AG20443 (cell line): ENCODE results near the gene REXO5.
"Not testable (repeated sequence)": the region's sequence is repeated elsewhere in the genome, so short reads cannot be mapped to it uniquely, and the experiment has no call there.

Experiments
- DNase-seq: peaks from one replicate; pipeline ENCODE4 v3.0.0; 2012; ENCODE audit warnings: low spot score, mixed read lengths

The REXO5 gene

DNA sequence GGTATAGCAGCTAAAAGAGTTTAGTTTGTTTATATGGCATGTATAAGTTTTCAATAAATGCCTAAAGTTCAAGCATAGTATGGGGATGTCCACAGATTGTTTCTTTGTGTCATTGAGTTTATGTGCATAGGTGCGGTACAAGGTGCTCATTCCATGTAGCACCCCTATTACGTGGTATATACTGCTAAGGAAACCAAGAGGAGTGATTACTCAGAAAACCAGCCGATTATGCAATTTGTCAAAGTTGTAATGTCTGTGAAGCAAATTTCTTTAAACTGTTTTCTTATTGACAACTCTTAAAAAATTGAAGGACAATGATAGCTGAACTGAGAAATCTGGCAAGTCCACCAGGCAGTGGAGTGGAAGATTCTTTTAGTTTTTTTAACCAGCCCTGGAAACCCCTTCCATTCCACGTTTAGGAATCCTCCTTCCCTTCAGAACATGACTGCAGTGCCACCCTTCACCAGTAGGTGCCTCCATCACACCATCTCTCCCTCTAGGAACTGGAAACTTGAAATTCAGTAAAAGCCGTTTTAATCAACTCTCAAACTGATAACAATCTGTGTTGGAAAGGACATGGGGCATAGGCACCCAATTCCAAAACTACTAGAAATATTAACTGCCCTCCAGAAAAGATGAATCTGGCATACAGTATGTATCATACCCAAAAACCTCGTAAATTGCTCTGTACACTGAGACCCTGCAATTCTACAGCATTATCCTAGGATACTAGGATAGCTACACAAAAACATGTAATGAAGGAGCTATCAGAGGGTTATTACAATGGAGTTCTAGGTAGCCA, 43.5 kb downstream of the REXO5 start:
- DNase-seq: peak; percentile 58

DNA sequence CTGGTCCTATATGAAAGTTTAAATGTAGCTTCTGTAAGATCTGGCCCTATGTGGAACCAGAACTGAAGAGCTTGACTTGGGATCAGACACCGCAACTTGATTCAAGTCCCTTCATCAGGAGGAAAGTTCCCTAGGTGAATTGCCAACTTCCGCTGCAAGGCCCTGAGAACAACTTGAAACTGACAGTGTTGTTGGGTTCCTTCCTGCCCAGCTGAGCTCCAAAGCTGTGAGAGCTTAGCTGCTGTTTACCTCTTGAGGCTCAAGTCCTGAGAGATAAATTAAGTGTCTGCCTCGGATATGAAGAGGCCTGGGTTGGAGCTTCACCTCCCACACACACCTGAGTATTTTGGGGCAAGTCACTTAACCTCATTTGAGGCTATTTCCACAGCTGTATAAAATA, 44.7 kb downstream of the REXO5 start:
- no peak for DNase-seq

DNA sequence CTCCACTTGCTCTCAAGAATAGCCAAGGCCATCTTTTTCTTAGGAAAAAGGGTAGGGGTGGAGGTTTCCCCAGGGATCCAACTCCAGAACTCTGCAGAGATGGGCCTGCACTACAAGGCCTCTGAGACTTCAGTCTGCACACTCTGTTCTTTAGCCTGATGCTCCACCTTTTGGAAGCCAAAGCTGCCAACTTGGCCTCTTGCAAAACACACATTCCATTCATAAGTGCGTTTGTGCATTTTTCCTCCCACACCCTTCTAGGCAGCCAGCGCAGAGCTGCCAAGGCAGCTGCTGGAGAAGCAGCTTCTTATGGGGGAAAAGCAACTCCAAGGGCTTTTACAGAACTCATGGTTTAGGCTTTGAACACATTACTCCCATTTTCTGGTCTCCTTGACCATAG, 45.3 kb downstream of the REXO5 start:
- peak; percentile 89 for DNase-seq

DNA sequence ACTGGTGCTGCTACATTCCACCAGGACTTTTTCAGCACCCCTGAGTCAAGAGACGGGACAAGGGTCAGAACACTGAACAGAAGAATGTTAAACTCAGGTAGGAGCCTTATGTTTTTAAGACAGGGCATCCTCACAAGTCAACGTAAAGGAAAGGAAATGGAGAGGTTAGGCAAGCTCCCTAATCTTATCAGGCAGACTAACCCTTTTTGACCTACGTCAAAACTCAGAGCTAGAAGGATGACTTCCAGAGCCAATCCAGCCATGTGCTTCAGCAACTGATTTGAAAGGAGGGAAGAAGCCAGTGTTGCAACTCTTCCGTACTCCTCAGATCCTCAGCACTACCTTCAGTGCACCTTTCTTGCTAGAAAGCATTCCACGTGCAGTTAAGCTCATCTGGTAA, 46.8 kb downstream of the REXO5 start:
- no peak for DNase-seq

DNA sequence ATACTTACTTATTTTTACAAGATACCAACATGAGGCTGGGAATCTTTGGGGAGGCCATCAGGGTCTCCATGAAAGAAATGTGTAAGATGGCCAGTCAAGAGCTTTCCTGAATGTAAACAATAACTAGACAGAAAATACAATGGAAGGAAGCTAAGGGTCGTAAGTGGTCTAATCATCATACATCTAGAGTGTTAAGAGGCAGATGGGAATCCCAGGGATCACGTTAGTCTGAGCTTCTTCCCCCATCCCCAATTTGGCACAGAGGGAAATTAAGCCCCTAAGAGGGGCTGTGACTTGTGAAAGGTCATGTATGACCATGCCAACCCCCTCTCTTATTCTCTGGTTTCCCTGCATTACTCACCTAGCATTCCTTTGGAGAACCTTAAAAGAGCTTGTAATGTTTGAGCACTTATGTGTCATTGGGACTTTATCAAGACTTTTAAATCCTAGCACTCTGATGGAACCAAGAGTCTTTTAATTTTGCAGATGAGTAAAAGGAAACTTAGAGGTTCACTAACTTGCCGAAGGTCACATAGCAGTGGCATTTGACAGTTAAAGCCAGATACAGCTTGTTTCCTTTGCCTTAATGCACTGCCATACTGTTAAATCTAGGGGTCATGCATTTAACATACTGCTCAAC, 47.8 kb downstream of the REXO5 start:
- DNase-seq: no peak

DNA sequence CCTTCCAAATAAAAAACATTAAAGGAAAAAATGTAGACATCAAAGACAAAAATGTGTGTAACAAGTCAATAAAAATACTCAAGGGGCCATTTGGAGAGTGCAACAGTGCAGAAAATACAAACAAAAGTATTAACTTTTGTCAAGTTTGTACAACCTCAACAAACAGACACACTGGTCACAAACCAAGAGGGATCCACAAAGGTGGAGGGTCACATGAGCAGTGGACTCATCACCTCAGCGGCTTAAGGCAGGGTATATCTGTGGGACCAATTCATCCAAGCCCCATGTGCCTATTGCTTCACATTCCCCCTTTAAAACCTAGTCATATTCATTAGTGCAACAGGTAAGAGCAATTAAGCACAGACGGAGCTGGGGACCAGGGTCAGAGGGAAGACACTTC, 48.6 kb downstream of the REXO5 start:
- DNase-seq: no peak

DNA sequence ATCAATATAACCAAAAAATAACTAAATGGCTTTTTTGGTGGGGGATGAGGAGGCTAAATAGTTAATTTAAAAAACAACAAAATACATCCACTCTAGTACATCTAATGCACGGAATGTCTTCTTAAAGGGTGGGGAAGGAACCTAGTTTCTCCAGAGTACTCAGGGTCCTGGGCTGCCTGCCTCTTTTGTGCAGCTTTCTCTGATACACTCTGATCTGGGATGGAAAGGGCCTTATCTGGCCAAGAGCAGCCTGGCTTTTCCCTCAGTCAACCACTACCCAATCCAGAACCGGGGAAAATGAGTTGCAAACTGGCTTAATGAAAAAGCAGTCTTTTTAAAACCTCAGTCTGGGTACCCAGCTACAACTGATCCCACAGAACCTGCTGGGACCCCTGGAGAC, 51.0 kb downstream of the REXO5 start:
- no peak for DNase-seq

DNA sequence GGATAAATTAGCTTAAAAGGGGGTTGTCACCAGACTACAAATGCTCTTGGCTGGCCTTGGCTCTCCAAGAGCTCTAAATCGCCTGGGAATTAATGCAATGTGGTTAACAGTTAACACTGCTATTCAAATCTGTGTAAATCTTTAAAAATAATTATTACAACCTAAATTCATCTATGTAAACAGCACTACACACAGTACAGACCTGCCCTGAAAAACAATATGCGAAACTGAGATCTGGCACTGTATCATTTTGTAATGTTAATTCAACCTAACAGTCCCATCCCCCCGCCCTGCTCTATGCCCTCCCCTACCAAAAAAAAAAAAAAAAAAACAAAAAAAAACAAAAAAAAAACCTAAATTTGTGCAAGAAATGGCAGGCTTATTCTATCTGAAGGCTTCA, 52.9 kb downstream of the REXO5 start:
- no peak for DNase-seq

DNA sequence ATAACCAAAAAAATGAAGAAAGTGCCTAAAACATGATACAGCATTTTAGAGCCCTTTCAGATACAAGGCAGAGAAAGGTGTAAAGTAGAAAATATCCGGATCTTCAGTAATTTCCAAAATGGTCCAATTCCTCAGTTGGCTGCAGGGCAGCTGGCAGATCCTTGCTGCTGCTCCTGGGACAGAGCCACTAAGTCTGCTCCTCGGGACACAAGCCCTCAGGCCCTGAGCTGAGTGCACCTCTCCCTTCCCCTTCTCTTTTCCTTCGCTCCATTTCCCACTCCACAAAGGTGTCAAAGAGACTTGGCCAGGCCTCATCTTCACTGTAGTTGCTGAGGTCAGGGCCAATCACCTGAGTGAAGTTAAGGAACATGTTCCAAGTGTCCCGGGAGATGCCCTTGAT, 53.4 kb downstream of the REXO5 start:
- no peak for DNase-seq

DNA sequence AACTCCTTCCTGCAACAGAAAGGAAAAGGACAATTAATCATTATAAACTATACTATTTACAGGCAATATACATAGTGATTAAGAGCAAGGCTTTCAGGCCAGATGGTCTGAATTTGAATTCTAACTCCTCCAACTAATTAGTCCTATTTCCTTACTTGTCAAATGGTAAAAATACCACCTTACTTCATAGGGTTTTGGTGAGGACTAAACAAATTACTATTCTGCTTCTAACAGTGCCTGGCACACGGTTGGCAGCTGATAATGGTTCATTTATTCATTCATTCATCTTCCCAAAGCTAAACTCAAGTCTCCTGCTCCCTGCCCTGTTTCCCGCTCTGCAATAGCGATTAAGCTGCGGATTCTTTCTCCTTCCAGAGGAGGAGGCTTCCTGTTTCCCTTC, 54.0 kb downstream of the REXO5 start:
- DNase-seq: no peak

DNA sequence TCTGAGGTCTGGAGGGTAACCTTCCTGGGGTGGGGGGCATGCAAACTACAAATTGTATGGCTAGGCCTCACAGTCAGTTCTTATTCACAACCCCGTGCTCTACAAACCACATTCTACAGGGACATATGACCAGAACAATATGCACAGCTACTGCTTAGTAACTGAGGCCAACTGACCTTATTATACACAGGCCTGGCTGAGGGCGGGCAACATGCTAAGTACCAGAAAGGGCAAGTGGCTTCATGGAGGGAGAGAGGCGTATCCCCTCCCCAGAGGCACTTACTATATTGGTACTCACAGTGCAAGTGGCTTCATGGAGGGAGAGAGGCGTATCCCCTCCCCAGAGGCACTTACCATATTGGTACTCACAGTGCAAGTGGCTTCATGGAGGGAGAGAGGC, 54.7 kb downstream of the REXO5 start:
- DNase-seq: not testable (repeated sequence)

DNA sequence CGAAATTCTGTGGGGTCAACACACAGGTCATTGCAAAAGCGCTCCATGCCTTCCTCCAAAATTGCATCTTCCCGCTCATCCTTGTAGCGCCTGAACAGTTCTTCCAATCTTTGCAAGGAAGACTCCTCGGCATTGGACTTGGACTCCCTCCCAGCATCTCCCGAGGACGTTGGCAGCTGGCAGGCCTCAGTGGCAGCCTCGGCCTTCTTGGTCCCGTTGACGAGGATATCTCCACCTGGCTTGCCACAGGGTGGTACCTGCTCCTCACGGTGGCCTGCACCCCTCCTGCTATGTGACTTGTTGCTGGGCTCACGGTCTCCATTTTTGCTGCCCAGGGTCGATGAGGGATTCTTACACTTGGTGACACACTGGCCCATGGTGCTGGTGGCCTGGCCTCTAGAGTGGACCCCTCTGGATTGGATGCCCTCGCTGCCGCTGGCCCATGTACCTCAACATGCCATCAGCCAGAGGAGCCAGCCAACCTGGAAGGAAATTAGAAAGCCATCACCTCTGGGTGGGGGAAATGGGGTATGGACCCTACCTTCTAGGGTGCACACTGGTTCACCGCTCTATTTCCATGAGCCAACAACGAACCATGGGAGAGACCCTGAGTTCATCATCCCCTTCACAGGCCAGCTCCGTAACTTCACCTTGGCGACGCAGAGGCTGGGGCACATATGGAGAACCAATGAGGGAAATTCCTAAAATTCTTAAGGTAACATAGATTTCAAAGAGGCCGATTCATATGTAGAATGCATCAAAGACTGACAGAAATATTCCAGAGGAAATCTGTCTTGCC, 56.0 kb downstream of the REXO5 start:
- DNase-seq: no peak

DNA sequence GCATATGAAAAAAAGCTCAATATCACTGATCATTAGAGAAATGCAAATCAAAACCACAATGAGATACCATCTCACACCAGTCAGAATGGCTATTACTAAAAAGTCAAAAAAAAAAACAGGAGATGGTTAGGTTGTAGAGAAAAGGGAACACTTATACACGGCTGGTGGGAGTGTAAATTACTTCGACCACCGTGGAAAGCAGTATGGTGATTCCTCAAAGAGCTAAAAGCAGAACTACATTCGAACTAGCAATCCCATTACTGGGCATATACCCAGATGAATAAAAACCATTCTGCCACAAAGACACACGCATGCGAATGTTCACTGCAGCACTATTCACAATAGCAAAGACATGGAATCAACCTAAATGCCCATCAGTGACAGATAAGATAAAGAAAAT, 58.0 kb downstream of the REXO5 start:
- DNase-seq: not testable (repeated sequence)

DNA sequence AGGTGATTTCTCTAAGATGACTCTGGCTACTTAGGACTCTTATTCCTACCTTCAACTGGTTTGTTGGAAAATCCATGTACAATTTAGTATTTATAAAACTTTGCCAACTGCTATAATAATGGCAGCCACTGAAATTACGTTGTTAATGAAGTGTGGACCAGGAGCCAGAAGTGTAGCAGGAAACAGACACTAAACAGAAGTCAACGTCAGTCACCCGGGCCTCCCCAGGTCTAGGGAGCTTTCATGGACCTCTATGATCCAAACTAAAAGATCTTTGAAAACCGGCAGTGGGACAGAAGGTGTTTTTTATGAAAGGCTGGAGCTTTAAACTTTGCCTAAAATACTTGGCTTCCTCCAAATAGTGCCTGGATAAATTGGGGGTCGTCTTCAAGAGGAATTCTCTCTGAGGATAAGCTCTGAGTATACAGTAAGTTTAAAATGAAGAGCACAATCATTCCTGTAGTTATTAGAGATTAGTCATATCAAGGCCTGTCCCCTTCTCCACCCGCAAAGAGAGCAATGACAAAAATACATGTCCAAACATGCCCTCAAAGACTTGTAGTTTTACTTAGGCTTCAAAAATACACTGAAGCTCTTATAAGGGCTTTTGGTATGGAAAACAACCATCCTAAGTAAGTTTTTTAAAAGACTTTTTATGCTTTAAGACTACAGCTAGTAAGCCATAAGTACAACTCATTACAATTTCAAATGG, 59.2 kb downstream of the REXO5 start:
- peak; percentile 25 for DNase-seq

DNA sequence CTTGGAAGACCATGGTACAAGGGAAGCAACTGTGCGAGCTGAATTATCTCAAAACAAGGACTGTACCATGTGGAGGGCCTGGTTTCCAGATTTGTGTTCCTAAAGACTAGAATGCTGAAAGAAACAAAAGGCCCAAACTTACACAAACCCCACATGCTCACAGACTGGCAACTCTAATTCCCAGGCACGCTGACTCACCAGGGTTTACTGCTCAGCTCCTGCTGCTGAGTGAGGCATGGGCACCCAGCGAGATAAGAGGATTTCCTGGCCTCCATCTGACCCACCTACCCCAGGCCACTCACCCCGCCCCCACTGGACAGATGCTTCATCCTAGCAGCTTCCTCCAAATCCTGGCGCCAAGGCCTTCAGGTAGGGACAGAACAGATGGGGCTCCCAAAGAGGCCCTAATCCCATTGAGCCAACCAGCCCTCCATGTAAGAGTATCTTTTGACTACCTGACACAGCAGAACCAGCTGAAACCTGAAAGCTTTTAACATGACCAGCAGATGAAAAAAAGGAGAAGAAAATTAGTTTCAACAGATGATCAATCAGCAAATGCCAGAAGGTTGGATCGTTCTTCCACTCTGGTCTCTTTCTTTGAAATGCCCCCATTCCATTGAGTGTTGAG, 59.9 kb downstream of the REXO5 start:
- DNase-seq: peak; percentile 79

DNA sequence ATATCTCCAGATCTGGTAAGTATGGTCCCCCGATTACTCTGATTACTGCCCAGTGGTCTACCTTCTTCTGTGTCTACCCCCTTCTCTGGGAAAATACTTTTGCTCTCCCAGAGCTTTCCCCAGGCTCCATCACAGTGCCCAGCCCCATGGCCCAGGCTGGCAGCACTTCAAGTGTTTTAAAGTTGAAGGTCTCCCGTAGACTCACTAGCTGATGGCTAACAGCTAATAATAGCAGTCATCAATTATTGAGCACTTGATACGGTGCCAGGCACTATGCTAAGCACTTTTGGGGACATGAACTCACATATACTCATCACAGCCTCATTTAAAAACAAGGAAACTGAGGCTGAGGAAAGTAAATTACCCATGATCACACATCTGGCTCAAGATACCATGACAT, 60.5 kb downstream of the REXO5 start:
- DNase-seq: no peak

DNA sequence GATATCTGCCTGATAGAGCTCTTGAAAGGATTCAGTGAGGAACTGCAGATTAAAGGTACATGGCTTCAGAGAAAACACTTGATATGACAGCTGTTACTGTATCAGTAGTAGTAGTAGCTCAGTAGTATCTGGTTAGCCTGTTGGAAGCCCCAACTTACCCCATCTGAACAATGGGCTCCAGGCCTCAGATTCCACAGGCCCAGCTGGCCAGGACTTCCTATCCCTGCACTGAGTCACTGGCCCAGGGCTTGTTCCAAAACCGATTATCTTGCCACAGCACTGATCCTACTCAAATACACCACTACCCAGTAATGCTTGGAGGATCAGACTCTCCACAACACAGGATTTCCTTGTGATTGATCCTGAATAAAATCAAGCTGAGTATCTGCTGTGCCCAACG, 61.3 kb downstream of the REXO5 start:
- DNase-seq: peak; percentile 56

DNA sequence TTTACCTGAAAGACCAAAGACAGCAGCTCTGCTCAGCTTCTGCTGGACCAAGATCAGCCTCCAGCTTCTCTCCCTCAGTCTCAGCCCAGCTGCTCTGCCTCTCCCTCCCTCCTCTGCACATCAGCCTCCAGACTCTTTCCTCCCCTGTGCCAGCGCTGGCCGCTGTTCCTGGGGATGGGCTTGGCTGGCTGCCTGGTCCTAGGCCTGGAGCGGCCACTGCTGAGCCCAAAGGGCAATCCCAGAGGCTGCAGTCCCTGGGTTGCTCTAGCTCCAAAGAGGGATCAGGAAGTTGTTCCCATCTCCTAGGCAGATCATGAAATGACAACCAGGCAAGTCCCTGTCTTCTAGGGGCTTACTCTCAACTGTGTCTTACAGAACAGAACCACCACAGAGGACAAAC, 62.6 kb downstream of the REXO5 start:
- DNase-seq: peak; percentile 88

DNA sequence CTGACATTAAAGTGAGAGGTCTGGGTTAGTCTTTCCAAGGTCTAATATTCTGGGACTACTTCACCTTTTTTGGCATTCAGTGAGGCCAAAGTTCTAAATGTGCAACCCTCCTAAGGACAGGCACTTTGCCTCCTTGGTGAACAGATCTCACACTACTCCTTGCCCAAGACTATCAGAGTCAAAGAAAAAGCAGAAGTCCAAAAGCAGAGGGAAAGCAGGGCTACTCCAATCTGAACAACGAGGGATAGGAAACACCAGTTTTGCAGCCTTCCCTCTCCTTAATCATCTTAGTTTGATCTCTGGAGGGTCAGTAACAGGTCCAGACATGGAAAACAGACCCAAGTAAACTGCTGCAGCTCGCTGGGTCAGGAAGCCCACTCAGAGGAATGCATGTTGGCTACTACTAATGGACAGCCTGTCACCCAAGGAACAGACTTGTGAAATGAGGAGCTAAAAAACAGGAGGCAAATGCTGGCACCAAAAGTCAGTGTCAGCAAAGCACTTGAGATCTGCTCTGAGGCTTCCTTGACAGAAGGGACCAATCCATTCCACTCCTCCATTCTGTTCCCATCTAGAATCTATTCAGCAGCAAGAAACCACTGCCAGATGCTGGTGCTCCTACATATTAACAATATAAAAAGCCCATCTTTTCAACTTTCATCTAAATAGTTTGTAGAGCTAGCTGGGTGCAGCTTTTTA, 63.9 kb downstream of the REXO5 start:
- DNase-seq: no peak

DNA sequence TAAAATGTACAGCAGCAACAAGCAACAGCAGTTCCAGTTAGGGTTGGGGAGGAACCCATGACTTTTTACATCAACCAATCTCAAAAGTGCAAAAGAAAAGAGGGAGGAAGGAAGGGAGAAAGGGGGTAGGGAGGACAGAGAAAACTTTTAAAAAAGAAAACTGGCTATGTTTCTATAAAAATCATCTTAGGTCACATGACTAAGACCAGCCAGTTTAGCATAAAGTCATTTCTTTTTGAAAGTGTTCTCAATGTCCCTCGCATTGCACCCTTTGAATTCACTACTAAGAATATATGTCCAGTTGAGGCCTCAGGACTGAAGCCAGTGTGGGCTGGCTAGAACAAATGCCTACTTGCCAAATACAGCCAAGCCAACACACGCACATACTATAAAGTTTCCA, 64.9 kb downstream of the REXO5 start:
- DNase-seq: no peak
